HG03378 (cell line): ENCODE measurements around the gene EDAR.

Source experiments
- ATAC-seq: cut with Tn5 transposase; IDR thresholded peaks from one replicate; pipeline ENCODE4 v1.9.1; 2021; ENCODE audit warnings: mild to moderate bottlenecking, moderate library complexity; ENCODE audit not compliant: unreplicated experiment

The EDAR gene

DNA sequence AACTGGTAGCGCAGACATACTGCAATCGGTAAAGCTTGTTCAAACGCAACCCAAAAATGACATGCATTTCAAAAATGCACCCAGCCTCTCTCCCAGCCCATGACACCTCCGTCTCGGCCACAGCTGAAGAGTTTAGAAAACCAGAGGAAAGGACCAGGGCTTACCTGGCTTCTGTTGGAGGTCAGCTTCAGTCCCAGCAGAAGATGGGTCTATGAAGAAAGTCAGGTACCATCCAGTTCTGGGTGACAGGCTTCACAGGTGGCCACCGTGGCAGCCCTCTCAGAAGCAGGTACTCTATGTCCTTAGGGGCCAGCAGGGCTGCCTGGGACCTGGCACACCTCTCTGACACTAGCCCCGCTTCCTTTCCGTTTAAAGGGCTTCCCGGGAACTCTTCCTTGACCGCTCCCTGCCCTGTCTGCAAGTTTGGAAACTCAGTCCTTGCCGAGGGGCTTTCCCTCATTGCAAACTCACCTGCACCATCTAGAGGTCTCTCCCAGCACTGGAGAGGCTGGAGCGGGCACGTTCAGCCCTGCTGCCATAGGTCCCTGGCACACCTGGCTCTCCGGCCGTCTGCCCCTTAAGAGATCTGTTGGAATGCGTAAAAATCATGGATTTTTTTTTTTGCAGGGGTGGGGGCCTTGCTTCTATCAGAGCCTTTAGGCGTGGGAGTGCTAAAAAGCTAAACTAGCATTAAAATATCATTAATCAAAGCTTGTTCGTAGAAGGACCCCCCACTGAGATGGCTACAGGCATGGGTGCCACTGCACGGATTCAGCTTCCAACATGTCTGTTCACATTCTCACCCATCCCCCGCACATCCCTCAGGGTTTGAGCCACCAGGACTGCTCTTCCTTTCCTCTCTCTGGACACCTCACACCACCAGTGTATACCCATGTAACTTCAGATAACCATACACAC lies at the start of gene EDAR:
Gene EDAR (minus strand): TSS at position 425 of the 918 bp plus-strand sequence. CDS start 58,206 bp downstream, outside the sequence.
- no peak for ATAC-seq

DNA sequence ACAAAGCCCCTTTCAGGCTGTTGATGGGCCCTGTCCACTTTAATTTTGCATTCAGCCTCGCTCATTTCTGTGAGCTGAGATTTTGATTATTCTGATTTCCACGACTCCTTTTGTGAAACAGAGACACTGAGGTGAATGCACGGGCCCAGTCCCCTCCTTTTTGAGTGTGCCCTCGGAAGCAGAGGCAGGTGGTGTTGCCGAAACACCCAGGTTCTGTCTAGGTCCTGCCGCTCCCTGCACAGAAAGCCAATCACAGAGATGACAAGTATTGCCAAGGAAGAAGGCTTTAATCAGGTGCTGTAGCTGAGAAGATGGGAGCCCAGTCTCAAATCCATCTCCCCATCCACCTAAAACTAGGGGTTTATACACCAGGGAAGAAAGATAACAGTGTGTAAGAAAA lies 44.2 kb upstream of the EDAR start:
- ATAC-seq = no peak

DNA sequence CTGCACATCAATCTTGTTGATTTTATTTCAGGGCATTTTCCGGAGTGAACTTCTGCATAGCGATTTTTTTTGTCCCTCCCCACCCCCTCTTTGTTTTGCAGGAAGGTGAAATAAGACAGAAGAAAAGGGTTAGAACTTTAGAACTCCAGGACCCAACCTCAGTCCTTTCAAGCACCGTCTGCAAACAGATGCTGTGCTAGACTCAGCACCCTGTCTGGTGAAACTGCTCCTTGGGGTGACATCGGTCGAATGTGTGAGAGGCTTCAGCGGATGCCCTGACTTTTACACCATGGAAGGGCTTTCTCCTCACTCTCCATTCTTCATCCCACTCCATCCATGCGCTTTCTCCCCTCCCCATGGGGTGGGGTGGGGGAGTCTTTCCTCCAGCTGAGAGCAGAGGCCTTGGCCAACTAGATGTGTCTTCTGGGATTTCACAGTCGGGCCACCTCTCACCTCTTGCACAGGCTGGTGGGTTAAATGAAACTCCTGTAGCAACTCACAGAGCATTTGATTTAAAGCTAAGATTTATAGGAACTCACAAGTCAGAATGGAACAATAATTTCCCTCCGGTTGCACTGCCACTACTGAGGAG lies 43.3 kb upstream of the EDAR start:
- ATAC-seq = no peak

DNA sequence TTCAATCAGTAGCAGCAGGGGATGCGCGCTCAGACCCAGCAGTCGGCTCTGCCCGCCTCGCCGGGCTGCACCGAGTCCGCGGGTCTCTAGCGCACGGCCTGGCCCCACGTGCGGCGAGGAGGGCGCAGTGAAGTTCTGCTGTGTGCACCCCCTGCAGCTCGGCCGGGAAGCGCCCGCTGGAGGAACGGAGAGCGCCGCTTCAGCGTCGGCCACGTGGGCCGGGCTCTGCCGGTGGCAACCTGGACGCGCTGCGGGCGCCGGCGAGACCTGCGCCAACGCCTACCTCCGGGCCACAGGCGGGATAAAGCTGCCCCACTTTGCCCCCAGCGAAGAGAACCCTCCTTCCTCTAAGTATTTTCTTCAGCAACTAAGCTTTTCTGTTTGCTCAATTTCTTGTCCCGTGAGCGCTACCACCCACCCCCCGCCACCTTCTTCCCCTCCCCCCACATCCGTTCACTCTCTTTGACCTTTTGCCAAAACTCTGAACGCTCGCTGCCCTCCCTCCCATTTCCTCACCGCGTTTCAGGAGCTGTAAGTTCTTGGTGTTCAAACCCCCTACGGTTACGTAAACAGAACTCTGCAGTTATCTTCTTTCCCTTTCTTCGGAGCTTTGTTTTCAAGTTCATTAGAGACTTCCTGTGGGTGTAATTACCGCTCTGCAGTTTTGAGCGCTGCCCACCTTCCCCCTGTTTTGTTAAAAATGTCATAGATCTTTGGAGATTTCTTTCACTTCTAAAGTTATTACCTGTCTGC lies 42.6 kb upstream of the EDAR start:
- peak; percentile 43 for ATAC-seq

DNA sequence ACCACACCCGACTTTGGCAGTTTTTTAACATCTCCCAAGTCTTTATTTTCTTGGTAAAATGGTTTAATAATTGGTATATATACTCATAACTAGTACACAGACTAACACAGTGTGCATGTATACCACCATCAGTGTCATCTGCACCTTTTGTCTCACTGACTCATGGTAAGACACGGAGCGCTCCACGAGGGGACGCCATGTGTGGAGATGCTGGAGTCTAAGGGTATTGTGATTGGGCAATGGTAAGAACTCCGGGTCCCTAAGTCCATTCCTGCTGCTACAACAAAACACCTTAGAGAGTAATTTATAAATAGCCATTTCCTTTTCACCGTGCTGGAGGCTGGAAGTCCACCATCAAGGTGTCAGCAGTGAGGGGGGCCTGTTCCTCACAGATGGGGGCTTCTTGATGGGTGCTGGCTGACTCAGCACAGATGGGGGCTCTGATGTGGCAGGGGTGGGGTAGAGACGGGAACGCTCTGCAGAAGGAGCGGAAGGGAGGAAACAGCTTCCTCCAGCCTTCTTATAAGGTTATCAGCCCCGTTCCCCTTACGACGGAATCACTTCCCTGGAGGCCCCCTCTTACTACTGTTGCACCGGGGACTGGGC lies 42.0 kb upstream of the EDAR start:
- ATAC-seq = peak; percentile 30

DNA sequence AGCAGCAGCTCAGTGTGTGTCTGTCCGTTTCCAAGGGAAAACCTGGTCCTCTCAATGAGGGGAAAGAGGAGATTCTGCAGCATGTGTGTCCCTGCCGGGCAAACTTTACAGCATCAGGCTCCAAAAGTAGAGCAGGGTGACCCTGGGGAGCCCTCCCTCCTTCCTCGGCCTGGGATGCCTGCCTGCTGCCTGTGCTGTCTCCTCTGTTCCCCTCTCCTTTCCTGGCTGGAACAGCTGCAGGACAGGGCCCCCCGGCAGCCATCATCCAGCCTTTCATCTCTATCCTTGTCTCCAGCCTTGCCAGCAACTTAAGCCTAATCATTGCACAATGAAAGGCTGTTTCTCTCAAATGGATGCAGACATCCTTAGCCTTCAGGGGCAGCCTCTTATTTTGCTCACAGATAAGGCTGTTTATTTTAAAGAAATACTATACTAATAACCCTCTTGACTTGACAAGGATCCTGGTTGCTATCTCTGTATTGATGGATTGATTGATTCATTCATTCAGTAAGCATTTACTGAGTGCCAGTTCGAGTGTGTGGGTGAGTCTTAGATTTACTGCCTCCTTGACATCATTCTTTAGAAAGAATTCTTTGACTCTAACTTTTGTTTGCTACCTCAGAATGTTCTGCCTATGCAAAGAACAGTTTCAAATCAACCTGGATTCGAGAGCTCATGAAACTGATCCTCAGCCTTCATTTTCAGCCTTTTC lies 40.6 kb upstream of the EDAR start:
- no peak for ATAC-seq

DNA sequence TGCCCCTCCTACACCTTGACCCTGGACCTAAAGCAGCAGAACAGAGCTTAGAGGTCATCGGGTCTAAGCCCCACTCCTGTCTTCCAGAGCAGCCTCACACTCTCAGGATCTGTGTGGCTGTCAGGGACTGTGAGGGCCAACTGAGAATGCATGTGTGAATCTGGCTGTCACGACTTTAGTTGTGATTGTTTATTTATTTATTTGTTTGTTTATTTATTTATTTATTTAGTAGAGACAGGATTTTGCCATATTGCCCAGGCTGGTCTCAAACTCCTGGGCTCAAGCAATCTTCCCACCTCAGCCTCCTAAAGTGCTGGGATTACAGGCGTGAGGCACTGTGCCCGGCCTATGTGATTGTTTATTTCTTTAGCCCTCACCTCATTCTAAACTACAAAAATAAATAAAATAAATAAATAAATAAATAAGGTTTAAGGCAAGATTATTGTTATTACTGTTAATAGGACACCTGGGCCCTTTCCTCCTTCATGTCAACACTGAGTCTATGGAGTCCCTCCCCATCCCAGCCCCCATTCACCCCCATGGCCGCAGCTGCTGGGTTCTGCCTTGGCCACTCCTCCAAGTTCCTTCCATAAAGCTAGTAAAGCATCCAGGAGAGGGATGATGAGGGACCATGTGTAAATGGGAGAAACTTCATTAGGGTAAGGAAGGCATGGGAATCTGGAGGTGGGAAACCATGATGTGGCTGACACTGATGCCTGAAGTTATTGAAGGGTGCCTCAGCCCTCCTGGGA lies 39.9 kb upstream of the EDAR start:
- ATAC-seq = no peak

DNA sequence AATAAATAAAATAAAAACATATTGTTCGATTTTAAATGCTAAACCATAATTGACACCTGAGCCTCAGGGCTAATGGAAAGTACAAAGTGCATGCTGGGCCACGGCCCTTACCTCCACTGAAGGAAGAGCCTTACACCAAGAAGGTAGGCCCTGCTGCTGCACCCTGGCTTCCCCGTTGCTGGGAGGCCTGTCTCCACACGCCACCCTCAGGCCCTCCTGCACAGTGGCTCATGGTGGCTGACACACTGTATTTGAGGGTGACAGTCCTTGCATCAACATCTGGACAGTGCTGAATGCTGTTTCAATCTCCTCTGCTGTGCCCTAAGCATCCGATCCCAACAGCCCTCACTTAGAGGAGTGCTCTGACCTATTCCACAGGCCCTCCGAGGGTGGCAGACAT lies 39.3 kb upstream of the EDAR start:
- no peak for ATAC-seq

DNA sequence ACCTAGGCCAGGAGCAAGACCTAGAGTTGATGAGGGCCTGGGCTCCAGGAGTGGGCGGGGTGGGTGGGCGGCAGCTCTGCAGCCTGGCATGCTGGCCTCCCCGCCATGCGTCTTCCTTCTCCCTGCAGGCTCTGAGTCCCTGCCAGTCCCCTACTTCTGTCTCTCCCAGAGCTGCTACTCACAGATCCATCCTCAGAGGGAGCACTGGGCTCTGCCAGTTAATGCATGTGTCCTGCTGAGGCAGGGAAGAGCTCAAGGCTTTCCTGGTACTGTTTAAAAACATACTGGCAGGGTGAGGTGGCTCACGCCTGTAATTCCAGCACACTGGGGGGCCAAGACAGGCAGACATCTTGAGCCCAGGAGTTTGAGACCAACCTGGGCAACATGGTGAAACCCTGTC lies 38.7 kb upstream of the EDAR start:
- ATAC-seq = no peak

DNA sequence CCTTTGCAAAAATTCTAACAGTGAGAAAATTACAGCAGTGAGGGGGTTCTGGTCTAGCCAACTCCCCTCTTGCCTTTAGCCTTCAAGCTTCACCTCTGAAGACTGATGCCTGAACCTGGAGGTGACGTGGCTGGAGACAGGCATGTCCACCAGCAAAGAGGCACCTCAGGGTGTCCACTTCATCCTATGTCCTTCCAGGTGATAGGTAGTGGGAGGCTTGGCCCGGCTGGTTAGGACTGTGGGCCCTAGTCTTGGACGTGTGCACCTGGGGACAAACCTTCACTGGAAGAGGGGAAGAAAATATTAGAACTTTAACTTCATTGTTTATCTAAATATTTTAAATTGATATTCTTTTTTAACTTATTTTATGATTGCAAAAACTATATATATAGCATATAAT lies 35.5 kb upstream of the EDAR start:
- ATAC-seq = no peak

DNA sequence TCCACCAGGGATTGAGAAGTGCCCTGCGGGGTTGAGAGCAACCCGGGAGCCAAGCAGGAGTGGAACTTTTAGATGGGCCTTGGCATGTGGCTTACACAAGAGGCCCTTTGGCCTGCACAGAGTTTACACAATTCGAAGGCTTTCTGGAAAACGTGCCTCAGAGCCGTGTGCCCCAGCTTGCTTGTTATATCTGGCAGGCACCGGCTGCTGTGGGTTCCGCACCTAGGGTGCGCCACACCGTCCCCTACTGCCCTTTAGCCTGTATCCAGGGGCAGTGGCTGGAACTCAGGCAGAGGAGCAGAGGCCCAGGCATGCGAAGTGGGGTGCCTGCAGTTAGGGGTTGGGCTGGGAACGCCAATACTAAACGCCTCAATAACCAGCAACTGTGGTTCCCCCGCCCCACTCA lies 32.9 kb upstream of the EDAR start:
- no peak for ATAC-seq

DNA sequence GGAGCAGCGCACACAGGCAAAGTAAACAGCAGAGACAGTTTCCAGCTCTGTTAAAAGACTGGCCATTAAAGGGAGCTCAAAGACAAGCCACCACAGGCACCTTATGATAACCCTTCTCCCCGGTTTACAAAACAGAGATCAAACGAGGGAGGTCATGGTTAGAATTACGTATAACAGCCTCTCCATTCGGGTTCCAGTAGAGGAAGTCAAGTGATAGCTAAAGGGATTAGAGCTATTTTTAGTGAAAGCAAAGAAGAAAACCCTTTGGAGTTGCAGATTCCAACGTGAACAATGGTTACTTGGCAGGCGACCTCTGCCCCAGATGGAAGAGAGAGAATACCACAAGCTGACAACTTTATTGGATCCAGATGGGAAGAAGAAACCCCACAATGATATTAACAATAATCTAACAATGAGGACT lies 31.2 kb upstream of the EDAR start:
- no peak for ATAC-seq

DNA sequence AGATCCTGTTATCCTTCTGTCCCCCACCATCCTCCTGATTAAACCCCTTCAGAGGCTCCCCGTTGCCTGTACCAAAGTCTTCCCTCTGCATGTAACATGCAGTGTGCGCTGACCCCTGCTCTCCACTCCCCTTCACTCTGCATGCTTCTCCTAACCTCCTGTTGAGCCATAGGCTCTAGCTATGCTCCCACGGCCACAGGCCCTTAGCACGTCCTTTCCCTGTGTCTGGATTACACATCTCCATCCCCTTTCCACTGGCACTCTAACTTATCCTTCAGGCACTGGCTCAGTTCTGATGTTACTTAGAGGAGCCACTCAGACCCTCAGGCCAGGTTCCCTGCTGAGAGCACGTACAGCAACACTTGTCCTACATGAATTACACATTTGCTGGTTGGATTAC lies 29.4 kb upstream of the EDAR start:
- no peak for ATAC-seq

DNA sequence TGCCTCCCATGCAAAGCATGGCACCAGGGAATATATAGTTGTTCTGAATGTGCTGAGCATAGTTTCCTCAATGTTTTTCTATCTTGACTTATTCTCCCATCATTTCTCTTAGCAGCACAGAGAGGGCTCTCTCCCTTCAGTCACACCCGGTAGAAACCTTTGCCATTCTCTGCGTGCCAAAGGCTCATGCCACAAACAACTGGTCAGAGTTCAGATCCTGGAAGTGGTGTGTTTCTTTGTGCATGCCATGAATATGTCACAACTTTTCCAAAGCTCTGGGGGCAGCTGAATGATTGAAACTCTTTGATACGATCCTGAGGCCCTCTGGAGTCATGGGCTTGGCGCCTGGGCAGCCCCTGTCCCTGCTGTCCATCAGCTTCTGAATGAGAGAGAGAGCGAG lies 28.0 kb upstream of the EDAR start:
- ATAC-seq = no peak

DNA sequence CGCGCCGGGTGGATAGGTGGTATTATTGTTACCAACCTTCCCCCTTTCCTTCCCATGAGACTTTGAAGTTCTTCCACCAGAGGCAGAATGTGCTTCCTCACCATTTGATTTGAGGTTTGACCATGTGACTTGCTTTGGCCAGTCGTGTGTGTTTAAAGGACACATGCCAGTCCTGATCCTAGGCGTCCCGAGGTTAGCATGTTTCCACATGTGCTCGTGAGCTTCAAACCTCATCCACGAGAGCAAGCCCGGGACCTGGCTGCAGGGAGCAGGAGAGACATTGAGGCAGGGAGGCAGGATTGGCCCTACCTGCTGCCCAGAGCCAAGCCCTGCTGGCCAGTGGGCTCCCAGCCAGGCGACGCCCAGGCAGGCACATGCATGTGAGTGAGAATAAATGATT lies 27.4 kb upstream of the EDAR start:
- ATAC-seq = no peak

DNA sequence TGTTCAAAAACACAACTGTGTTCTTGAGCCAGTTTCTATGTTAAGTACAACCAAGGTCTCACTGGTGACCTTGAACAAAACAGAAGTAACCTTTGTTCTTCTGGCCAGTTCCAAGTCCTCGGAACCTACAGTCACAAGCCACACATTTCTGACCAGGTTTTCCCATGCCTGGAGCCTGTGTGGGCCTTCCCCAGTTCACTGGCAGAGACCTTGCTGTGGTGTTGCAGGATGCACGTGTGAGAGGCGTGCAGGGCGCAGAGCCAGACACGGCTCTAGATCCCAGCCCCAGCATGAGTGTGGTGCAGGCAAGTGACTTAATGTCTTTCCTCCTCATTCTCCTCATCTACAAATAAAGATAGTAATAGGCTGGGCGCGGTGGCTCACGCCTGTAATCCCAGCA lies 25.5 kb upstream of the EDAR start:
- ATAC-seq = no peak

DNA sequence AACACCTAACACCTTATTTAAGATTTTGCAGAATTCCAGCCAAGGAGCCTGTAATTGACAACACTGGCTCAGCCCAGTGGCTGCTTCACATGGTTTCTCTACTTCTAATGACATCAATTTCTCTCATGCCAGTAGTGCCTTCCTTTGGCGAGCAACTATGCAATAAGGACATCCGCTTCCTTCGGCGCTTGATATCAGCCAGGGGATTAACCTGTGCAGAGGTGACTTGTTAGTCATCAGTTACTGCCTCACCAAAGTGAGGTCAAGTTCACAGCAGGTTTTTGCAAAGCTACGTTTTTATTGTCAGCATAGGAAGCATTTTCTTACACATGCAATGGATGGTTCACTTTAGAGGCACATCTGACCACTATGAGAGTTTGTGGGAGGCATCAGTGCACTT lies 24.0 kb upstream of the EDAR start:
- ATAC-seq = no peak

DNA sequence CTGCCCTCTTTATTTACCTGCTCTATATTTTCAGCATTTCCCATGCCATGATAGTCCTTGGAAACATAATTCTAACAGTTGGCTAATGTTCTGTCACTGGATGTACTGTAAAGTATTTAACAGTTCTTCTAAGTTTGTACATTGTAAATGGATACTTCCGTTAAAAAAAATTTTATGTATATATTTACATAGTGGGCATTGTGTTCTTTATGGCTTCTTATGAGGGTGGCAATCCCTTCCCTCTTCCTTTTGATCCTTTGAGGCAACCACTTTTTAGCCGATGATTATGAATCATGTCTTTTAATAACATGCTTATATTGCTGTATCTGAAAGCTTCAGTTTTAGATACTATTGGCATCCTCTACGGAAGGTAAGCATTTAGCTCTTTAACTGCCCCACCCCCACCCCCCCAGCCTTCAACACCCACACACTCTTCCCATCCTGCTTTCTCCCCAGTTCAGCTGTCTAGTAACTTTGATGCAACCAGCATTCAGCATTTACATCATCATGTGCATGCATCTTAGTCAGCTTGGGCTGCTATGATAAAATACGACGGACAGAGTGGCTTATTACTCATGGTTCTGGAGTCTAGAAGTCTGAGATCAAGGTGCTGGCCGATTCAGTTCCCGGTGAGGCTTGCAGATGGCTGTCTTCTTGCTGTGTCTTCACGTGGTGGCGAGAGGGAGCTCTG lies 21.0 kb upstream of the EDAR start:
- no peak for ATAC-seq

DNA sequence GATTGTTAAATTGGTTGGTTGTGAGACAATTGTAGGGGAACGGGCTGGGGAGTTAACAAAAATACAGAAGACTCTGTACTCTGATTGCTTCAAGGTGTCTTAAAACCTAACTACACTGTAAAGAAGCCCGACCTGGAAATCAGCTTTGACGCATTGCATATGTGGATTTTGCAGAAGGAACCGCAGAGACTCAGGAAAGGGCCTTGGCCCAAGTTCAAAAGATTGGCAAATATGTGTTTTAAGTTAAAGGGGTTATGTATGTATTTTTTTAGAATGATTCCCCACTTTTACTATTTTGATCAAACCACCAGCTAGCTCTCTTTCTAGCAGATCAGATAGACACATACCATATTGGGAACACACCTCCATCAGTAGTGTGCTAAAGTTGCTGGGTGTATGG lies 18.0 kb upstream of the EDAR start:
- no peak for ATAC-seq
